CD4-positive, alpha-beta T cell (primary cell): ENCODE data around the gene TMED4. TPM values are rescaled to one million over a fixed set of nuclear protein-coding genes. Genes with fewer than 3 reads are reported as not detected.
A peak's percentile ranks its signal among the peaks of the same experiment; 100 is the strongest.

Experiments
- ATAC-seq: fragments of 200-7000 bp; cut with Tn5 transposase; one replicate; pipeline ENCODE4 v1.10.0; 2022; ENCODE audit warnings: mild to moderate bottlenecking; ENCODE audit not compliant: poor library complexity
- CTCF ChIA-PET: fragments of 350-600 bp; sonication (Branson Sonifier 250); formaldehyde crosslinking; loops from one replicate; lab custom pipeline; 2021; ENCODE audit warnings: antibody characterized with exemption, inconsistent platforms; lab: Charles Lee
- POLR2A ChIA-PET: fragments of 350-600 bp; sonication (Branson Sonifier 250); formaldehyde crosslinking; loops from one replicate; lab custom pipeline; 2021; ENCODE audit warnings: antibody characterized with exemption, inconsistent platforms; lab: Charles Lee
- DNase-seq, 14 experiments: peaks; one replicate each; pipeline ENCODE4 v3.0.0-alpha.2; 2013 to 2020; ENCODE audit warnings: mixed read lengths in 2 of 14
- H3K27ac ChIP-seq, 2 donors: one replicate each; pipeline versions ENCODE4 v1.5.1 to v1.7.0; 2013; ENCODE audit warnings: low read length in 2 of 2, low read depth in 1 of 2, mild to moderate bottlenecking in 1 of 2
- H3K27me3 ChIP-seq, 2 experiments: 1 replicate in 1 of 2; 2 replicates in 1 of 2; pipeline versions ENCODE4 v1.6.1 to v1.7.0; 2013; ENCODE audit warnings: low read length in 2 of 2, control low read depth in 1 of 2, mild to moderate bottlenecking in 1 of 2, moderate library complexity in 1 of 2; ENCODE audit not compliant: insufficient read depth in 2 of 2, control insufficient read depth in 1 of 2
- H3K36me3 ChIP-seq: one replicate; pipeline ENCODE4 v1.6.1; 2013; ENCODE audit warnings: low read length, control low read depth; ENCODE audit not compliant: insufficient read depth
- H3K4me1 ChIP-seq: one replicate; pipeline ENCODE4 v1.6.1; 2013; ENCODE audit warnings: low read length, control low read depth; ENCODE audit not compliant: insufficient read depth
- H3K4me3 ChIP-seq: one replicate; pipeline ENCODE4 v1.5.1; 2013; ENCODE audit warnings: mild to moderate bottlenecking, low read length, moderate library complexity
- H3K9me3 ChIP-seq, 2 experiments: 1 replicate in 1 of 2; 2 replicates in 1 of 2; pipeline versions ENCODE4 v1.6.1 to v1.7.0; 2013; ENCODE audit warnings: low read length in 2 of 2, mild to moderate bottlenecking in 2 of 2, control low read depth in 1 of 2, moderate library complexity in 1 of 2; ENCODE audit not compliant: control insufficient read depth in 1 of 2, insufficient read depth in 1 of 2
- H3K27ac Mint-ChIP-seq: one replicate; pipeline ENCODE4 v1.8.0; 2020; ENCODE audit warnings: mixed read lengths
- H3K27me3 Mint-ChIP-seq: one replicate; pipeline ENCODE4 v1.8.0; 2021; ENCODE audit warnings: mixed read lengths
- H3K36me3 Mint-ChIP-seq: one replicate; pipeline ENCODE4 v1.8.0; 2021; ENCODE audit warnings: low read depth, mixed read lengths
- H3K4me1 Mint-ChIP-seq: one replicate; pipeline ENCODE4 v1.8.0; 2021; ENCODE audit warnings: low read depth, mixed read lengths
- H3K4me3 Mint-ChIP-seq: one replicate; pipeline ENCODE4 v1.8.0; 2020; ENCODE audit warnings: mild to moderate bottlenecking, mixed read lengths
- H3K9me3 Mint-ChIP-seq: one replicate; pipeline ENCODE4 v1.8.0; 2020; ENCODE audit warnings: mixed read lengths
- intact Hi-C, 2 experiments: fragments of 100-400 bp; cut with DNase I in 1 of 2; cut with micrococcal nuclease in 1 of 2; formaldehyde crosslinking; loops; one replicate each; pipeline versions ENCODE4 v1.15.1 to v1.9.0; 2023 to 2025; cut with DNase I, micrococcal nuclease
- total RNA-seq, 174 experiments: library from RNA in 2 of 174; stranded (reverse) in 2 of 174; gene quantifications; one replicate each; pipeline ENCODE4 v1.2.3 and lab custom pipeline; 2021 to 2026
- TF ChIP-seq, protein P1 (sequence below): fragments of 200-600 bp; IDR thresholded peaks from one replicate; pipeline ENCODE4 v1.8.0; 2022; ENCODE audit warnings: antibody characterized with exemption, mild to moderate bottlenecking

Gene TMED4
- total RNA-seq, 2 experiments from 2014 or later, result 134 to 138 TPM

DNA sequence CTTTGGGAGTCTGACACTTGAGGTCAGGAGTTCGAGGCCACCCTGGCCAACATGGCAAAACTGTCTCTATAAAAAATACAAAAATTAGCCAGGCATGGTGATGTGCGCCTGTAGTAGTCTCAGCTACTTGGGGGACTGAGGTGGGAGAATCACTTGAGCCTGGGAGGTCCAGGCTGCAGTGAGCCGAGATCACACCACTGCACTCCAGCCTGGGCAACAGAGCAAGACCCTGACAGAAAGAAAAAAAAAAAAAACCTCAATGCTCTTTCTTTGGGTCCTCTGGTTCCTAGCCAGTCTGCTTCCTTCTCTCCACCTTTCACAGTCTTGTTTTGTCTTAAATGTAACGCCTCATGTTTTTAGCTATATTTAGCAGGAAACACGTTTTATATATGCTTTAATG, 33.8 kb upstream of the TMED4 start:
- Histone ChIP-seq H3K27me3 (no peaks in the 10 kb centered on the region), H3K4me1 (peaks cover 65% of the 10 kb centered on the region), H3K27ac (peak overlapping the region in 1 of 2 donors; percentile 56), H3K4me3 (no peak overlapping the region), H3K36me3 (peaks cover 5% of the 10 kb centered on the region), H3K9me3 (no peaks in the 10 kb centered on the region)
- DNase-seq, result no peak
- ChIA-PET CTCF (interaction anchor here (0.7 to 1.4 kb wide), 2 partner anchors 16 to 241 kb away, joined by 4 to 5 read pairs; no protein-coding TSS in a partner anchor), POLR2A (interaction anchor here (0.6 to 3.0 kb wide), 4 partner anchors 10 to 182 kb away, joined by 3 to 29 read pairs (median 3); partner anchors contain the start of gene OGDH)
- Mint-ChIP-seq H3K9me3 (no peaks in the 10 kb centered on the region), H3K27me3 (no peaks in the 10 kb centered on the region), H3K36me3 (peaks cover 33% of the 10 kb centered on the region), H3K4me1 (peaks cover 71% of the 10 kb centered on the region), H3K27ac (peak overlapping the region; percentile 86), H3K4me3 (no peak overlapping the region)
- TF ChIP-seq, protein P1, sequence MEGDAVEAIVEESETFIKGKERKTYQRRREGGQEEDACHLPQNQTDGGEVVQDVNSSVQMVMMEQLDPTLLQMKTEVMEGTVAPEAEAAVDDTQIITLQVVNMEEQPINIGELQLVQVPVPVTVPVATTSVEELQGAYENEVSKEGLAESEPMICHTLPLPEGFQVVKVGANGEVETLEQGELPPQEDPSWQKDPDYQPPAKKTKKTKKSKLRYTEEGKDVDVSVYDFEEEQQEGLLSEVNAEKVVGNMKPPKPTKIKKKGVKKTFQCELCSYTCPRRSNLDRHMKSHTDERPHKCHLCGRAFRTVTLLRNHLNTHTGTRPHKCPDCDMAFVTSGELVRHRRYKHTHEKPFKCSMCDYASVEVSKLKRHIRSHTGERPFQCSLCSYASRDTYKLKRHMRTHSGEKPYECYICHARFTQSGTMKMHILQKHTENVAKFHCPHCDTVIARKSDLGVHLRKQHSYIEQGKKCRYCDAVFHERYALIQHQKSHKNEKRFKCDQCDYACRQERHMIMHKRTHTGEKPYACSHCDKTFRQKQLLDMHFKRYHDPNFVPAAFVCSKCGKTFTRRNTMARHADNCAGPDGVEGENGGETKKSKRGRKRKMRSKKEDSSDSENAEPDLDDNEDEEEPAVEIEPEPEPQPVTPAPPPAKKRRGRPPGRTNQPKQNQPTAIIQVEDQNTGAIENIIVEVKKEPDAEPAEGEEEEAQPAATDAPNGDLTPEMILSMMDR, result no peak
- ATAC-seq, result no peak
- intact Hi-C loops, result no loop called here

DNA sequence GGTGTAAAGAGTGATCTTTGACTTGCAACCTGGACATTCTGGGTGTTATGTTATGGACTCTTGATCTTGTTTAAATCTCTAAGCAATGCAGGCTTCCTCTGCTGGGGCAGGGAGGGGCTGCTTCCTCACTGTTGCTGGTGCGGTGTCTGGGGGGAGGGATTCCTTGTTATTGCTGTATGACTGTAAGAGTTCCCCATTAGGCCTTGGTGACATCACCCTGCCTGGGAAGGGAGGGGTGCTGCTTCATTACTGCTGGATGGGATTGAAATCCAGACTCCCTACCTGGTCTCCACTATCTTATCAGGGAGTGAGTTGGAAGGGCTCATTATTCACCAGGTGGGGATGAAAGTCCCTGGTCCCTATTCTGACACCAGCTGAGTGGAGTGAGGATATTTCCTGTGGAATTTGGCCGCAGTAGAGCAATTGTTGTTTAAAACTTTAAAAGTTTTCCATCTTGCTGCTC, 33.1 kb upstream of the TMED4 start:
- Mint-ChIP-seq H3K27ac (peak overlapping the region; percentile 86), H3K4me3 (peak overlapping the region; percentile 73), H3K9me3 (no peaks in the 10 kb centered on the region), H3K27me3 (no peaks in the 10 kb centered on the region), H3K36me3 (peaks cover 31% of the 10 kb centered on the region), H3K4me1 (peaks cover 69% of the 10 kb centered on the region)
- H3K36me3 ChIP-seq, result peaks cover 5% of the 10 kb centered on the region
- no peaks in the 10 kb centered on the region for H3K9me3 ChIP-seq
- TF ChIP-seq, protein P1, result no peak
- no peak overlapping the region for H3K4me3 ChIP-seq
- POLR2A ChIA-PET, result interaction anchor here (0.6 to 3.0 kb wide), 3 partner anchors 9 to 216 kb away, joined by 3 to 29 read pairs (median 3); partner anchors contain the start of gene OGDH
- peaks cover 68% of the 10 kb centered on the region for H3K4me1 ChIP-seq
- CTCF ChIA-PET, result interaction anchor here (1.4 kb wide), 1 partner anchor 16 kb away, joined by 5 read pairs; no protein-coding TSS in a partner anchor
- intact Hi-C loops, result no loop called here
- H3K27me3 ChIP-seq, result no peaks in the 10 kb centered on the region
- DNase-seq (peak in 7 of 14 experiments; percentile 32 to 77 (median 56)), ATAC-seq (peak; percentile 74)
- H3K27ac ChIP-seq, result peak overlapping the region in 1 of 2 donors; percentile 56

DNA sequence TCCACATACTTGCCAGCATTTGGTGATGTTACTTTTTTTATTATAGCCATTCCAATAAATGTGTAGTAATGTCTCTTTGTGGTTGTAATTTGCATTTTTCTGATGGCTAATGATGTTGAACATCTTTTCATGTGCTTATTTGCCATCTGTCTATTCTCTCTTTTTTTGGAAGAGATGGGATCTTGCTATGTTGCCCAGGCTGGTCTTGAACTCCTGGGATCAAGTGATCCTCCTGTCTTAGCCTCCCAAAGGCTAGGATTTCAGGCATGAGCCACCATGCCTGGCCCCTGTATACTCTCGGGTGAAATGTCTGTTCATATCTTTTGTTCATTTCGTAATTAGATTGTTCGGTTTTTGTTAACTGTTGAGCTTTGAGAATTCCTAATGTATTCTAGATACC, 27.8 kb upstream of the TMED4 start:
- TF ChIP-seq, protein P1, result no peak
- Mint-ChIP-seq H3K9me3 (no peaks in the 10 kb centered on the region), H3K27ac (peak overlapping the region; percentile 100), H3K36me3 (peaks cover 21% of the 10 kb centered on the region), H3K27me3 (peaks cover 5% of the 10 kb centered on the region), H3K4me3 (peak overlapping the region; percentile 66), H3K4me1 (peaks cover 60% of the 10 kb centered on the region)
- Histone ChIP-seq H3K4me1 (peaks cover 63% of the 10 kb centered on the region), H3K27me3 (no peaks in the 10 kb centered on the region), H3K36me3 (no peaks in the 10 kb centered on the region), H3K9me3 (no peaks in the 10 kb centered on the region), H3K4me3 (no peak overlapping the region), H3K27ac (no peak overlapping the region)
- ChIA-PET CTCF (interaction anchor here (0.6 kb wide), 1 partner anchor 179 kb away, joined by 3 read pairs; no protein-coding TSS in a partner anchor), POLR2A (interaction anchor here (0.6 to 1.4 kb wide), 5 partner anchors 11 to 237 kb away, joined by 3 to 7 read pairs (median 4); no protein-coding TSS in a partner anchor)
- ATAC-seq (no peak), DNase-seq (no peak)
- intact Hi-C loops, result loop anchor here (5.0 kb wide), 2 partner anchors 187 to 277 kb away; partner anchors contain the start of genes PPIA (in 2 of the 2) and PURB (in 1 of the 2)
